ENCODE results near the gene SAMD4A. TPM values are rescaled to one million over a fixed set of nuclear protein-coding genes. Genes with fewer than 3 reads are reported as not detected.

Gene SAMD4A
- total RNA-seq, 1 experiment from 2014 or later = 9.6 TPM

DNA sequence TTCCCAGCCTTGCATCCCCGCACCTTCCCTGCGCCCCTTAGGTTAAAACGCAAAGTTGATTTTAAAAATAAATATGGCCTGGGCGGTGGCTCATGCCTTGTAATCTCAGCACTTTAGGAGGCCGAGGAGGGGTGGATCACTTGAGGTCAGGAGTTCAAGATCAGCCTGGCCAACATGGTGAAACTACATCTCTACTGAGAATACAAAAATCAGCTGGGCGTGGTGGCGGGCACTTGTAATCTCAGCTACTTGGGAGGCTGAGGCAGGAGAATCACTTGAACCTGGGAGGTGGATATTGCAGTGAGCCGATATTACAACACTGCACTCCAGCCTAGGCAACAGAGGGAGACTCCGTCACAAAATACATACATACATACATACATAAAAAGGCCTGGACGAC is 239.7 kb downstream of the SAMD4A start:
- no CpG with 5 or more reads among the region's 10 CpGs for WGBS (ENCODE audit: extremely low coverage, insufficient read length, low lambda C conversion rate)
- Histone ChIP-seq H3K4me1 (ENCODE audit: insufficient read depth, low read length) (peaks cover 2% of the 10 kb centered on the region; the same call in 1 of the 2 replicates), H3K56ac (ENCODE audit: insufficient read length, low read depth, low read length) (no peak overlapping the region), H2BK20ac (ENCODE audit: low read depth, low read length, poor library complexity, severe bottlenecking) (no peak overlapping the region), H3K23ac (ENCODE audit: insufficient read length, low read depth, low read length) (no peak overlapping the region), H4K91ac (ENCODE audit: insufficient read length, low read depth, low read length) (no peak overlapping the region), H3K27me3 (ENCODE audit: insufficient read depth, low read length) (no peaks in the 10 kb centered on the region), H3K18ac (ENCODE audit: insufficient read length, low read depth, low read length) (no peak overlapping the region), H4K20me1 (ENCODE audit: control insufficient read depth, insufficient read depth, insufficient read length) (no peaks in the 10 kb centered on the region), H3K4ac (ENCODE audit: low read depth, low read length) (no peak overlapping the region), H3K4me2 (ENCODE audit: insufficient read depth, insufficient read length, low read length) (no peak overlapping the region), H3K79me1 (ENCODE audit: insufficient read depth, low read depth, low read length, poor library complexity, severe bottlenecking) (no peaks in the 10 kb centered on the region), H3K9ac (ENCODE audit: extremely low read depth, insufficient read length, low read length) (no peak overlapping the region), H3K27ac (ENCODE audit: insufficient read length, low read depth, low read length) (no peak overlapping the region), H2BK5ac (ENCODE audit: insufficient read length, low read length) (no peak overlapping the region), H3K79me2 (ENCODE audit: insufficient read depth, low read length) (no peaks in the 10 kb centered on the region), H4K5ac (ENCODE audit: insufficient read length, low read depth, low read length) (no peak overlapping the region), H2BK15ac (ENCODE audit: low read depth, low read length) (no peak overlapping the region), H2AFZ (ENCODE audit: low read length) (no peak overlapping the region), H3T11ph (ENCODE audit: low read length) (no peak overlapping the region), H2AK5ac (ENCODE audit: insufficient read length, low read length) (no peak overlapping the region), H3K14ac (ENCODE audit: insufficient read depth, low read length) (no peak overlapping the region), H4K8ac (replicated peaks; ENCODE audit: insufficient read length, low read depth, low read length) (no peak overlapping the region), H3K23me2 (ENCODE audit: insufficient read length, low read depth, low read length, poor library complexity, severe bottlenecking) (no peaks in the 10 kb centered on the region), H2BK12ac (ENCODE audit: insufficient read length, low read depth, low read length) (no peak overlapping the region), H2BK120ac (ENCODE audit: low read depth, low read length, poor library complexity, severe bottlenecking) (no peak overlapping the region), H3K9me3 (ENCODE audit: control insufficient read depth, low read depth, low read length) (no peaks in the 10 kb centered on the region)
- TF ChIP-seq, protein P1, sequence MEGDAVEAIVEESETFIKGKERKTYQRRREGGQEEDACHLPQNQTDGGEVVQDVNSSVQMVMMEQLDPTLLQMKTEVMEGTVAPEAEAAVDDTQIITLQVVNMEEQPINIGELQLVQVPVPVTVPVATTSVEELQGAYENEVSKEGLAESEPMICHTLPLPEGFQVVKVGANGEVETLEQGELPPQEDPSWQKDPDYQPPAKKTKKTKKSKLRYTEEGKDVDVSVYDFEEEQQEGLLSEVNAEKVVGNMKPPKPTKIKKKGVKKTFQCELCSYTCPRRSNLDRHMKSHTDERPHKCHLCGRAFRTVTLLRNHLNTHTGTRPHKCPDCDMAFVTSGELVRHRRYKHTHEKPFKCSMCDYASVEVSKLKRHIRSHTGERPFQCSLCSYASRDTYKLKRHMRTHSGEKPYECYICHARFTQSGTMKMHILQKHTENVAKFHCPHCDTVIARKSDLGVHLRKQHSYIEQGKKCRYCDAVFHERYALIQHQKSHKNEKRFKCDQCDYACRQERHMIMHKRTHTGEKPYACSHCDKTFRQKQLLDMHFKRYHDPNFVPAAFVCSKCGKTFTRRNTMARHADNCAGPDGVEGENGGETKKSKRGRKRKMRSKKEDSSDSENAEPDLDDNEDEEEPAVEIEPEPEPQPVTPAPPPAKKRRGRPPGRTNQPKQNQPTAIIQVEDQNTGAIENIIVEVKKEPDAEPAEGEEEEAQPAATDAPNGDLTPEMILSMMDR (conservative IDR thresholded peaks at IDR 0.05) = no peak
- 0 out of 5 replicates have a peak, but pooled peaks cover 0 to 2% of the 10 kb centered on the region in 2 experiments for H3K9me3 Mint-ChIP-seq
- no peak for DNase-seq
- H3K27me3 Mint-ChIP-seq (ENCODE audit: low read depth) = peaks cover 30% of the 10 kb centered on the region
- no peak overlapping the region for H3K4me3 Mint-ChIP-seq
- peaks cover 22 to 23% of the 10 kb centered on the region in 2 experiments for H3K4me1 Mint-ChIP-seq
- H3K36me3 Mint-ChIP-seq (ENCODE audit: insufficient read depth in 1 of 3, low read depth in 3 of 3) = no peaks in the 10 kb centered on the region
- H3K27ac Mint-ChIP-seq = no peak overlapping the region
